Hematopoietic multipotent progenitor cell treated with erythropoietin and hydrocortisone succinate and interleukin-3 and kit ligand, for 8 days (in vitro differentiated cells): Measurements from ENCODE around the gene SIX3.

Source experiments
- DNase-seq: peaks from one replicate; pipeline ENCODE4 v3.0.0-alpha.2; 2015

The SIX3 gene

GRCh38 chr2:44941551-44942234 is at the start of gene SIX3:
TSS of gene SIX3 (plus strand) at chr2:44941702. CDS start at chr2:44942105, 403 bp downstream.
- DNase-seq: no peak

- no peak for DNase-seq
Observed at GRCh38 chr2:44894058-44894457, 47.4 kb upstream of the SIX3 start.

GRCh38 chr2:44895061-44895460 is 46.4 kb upstream of the SIX3 start:
- no peak for DNase-seq

- no peak for DNase-seq
Observed at GRCh38 chr2:44897406-44897805, 44.1 kb upstream of the SIX3 start.

- no peak for DNase-seq
Observed at GRCh38 chr2:44902217-44903137, 39.0 kb upstream of the SIX3 start.

- no peak for DNase-seq
Observed at GRCh38 chr2:44904578-44904977, 36.9 kb upstream of the SIX3 start.

- DNase-seq: no peak
Observed at GRCh38 chr2:44906972-44907371, 34.5 kb upstream of the SIX3 start.

GRCh38 chr2:44909831-44910230 is 31.7 kb upstream of the SIX3 start:
- DNase-seq: no peak

GRCh38 chr2:44912660-44913059 is 28.8 kb upstream of the SIX3 start:
- no peak for DNase-seq

GRCh38 chr2:44916291-44916690 is 25.2 kb upstream of the SIX3 start:
- no peak for DNase-seq

- DNase-seq: no peak
Observed at GRCh38 chr2:44918095-44918775, 23.3 kb upstream of the SIX3 start.

- DNase-seq: no peak
Observed at GRCh38 chr2:44920751-44921150, 20.8 kb upstream of the SIX3 start.

- no peak for DNase-seq
Observed at GRCh38 chr2:44922776-44923175, 18.7 kb upstream of the SIX3 start.

GRCh38 chr2:44925561-44926136 is 15.9 kb upstream of the SIX3 start:
- DNase-seq: no peak

GRCh38 chr2:44926957-44927356 is 14.5 kb upstream of the SIX3 start:
- no peak for DNase-seq

GRCh38 chr2:44927985-44928482 is 13.5 kb upstream of the SIX3 start:
- no peak for DNase-seq

- no peak for DNase-seq
Observed at GRCh38 chr2:44928483-44929158, 12.9 kb upstream of the SIX3 start.

- no peak for DNase-seq
Observed at GRCh38 chr2:44929159-44929734, 12.3 kb upstream of the SIX3 start.

GRCh38 chr2:44929735-44930273 is 11.7 kb upstream of the SIX3 start:
- DNase-seq: no peak

GRCh38 chr2:44930274-44931197 is 11.0 kb upstream of the SIX3 start:
- no peak for DNase-seq
